Peyer's patch (tissue), 4 donors: ENCODE results near the gene RNF44. TPM values are rescaled to one million over a fixed set of nuclear protein-coding genes. Genes with fewer than 3 reads are reported as not detected.
A peak's percentile ranks its signal among the peaks of the same experiment; 100 is the strongest.

ENCODE experiments used
- DNase-seq, 3 donors: peaks; one replicate each; pipeline ENCODE4 v3.0.0-alpha.2; 2017 to 2019
- H3K27ac ChIP-seq, 4 donors: fragments of 200-600 bp; sonication (generic); one replicate each; pipeline ENCODE4 v1.5.1; 2016 to 2019
- H3K27me3 ChIP-seq, 2 donors: fragments of 200-600 bp; sonication (generic); one replicate each; pipeline ENCODE4 v1.5.1; 2019
- H3K36me3 ChIP-seq, 3 donors: fragments of 200-600 bp; sonication (generic); one replicate each; pipeline ENCODE4 v1.5.1; 2016 to 2019
- H3K4me1 ChIP-seq, 4 donors: fragments of 200-600 bp; sonication (generic); one replicate each; pipeline ENCODE4 v1.5.1; 2016 to 2019
- H3K4me3 ChIP-seq, 4 donors: fragments of 200-600 bp; sonication (generic); 1 replicate in 3 of 4; 2 replicates in 1 of 4; pipeline ENCODE4 v1.5.1; 2016 to 2019; ENCODE audit warnings: mild to moderate bottlenecking in 1 of 4
- H3K9me3 ChIP-seq, 4 donors: fragments of 200-600 bp; sonication (generic); one replicate each; pipeline ENCODE4 v1.5.1; 2016 to 2019; ENCODE audit warnings: mild to moderate bottlenecking in 1 of 4
- CTCF ChIP-seq, 6 experiments: fragments of 450-650 bp in 4 of 6; fragments of 200-600 bp in 2 of 6; sonication (generic) in 1 of 6; IDR thresholded peaks; one replicate each; pipeline ENCODE4 v1.5.1; 2017 to 2019; ENCODE audit warnings: antibody characterized with exemption in 6 of 6, mild to moderate bottlenecking in 3 of 6, moderate library complexity in 1 of 6
- POLR2A ChIP-seq, 2 donors: fragments of 450-650 bp; IDR thresholded peaks; one replicate each; pipeline ENCODE4 v1.5.1; 2017; ENCODE audit warnings: antibody characterized with exemption in 2 of 2, mild to moderate bottlenecking in 2 of 2, moderate library complexity in 2 of 2
- total RNA-seq, 4 donors: library from RNA; depleted of rRNA; stranded (reverse); fragments of >200 nt; gene quantifications; one replicate each; pipeline ENCODE4 v1.1.0, GENCODE V29; 2016

RNF44 gene
- total RNA-seq, 4 donors from 2014 or later: 46.4 to 114 (median 65.3) TPM

DNA sequence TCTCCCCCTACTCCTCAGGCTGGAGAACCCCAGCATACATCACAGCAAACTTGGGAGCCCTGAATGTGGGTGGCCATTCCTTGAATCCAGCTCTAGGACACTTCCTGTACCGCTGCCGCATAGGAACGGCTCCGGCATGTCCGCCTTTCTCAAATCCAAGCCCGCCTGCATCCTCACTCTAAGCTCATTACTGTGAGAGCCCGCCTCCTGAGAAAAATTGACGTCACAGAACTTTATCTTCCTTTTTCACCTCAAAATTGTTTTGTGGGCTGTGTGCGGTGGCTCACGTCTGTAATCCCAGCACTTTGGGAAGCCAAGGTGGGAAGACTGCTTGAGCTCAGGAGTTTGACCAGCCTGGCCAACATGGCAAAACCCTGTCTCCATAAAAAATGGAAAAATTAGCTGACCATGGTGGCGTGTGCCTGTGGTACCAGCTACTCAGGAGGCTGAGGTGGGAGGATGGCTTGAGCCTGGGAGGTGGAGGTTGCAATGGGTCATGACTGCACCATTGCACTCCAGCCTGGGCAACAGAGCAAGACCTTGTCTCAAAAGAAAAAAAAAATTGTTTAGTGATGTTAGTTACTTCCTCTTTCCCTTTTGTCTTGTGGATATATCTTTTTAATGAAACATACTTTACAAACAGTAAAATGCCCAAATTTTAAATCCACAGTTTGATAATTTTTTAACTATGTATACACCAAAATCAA is 22.8 kb downstream of the RNF44 start:
- Histone ChIP-seq H3K27ac (peak overlapping the region in 1 of 4 donors; percentile 21), H3K9me3 (no peaks in the 10 kb centered on the region), H3K27me3 (no peaks in the 10 kb centered on the region), H3K36me3 (no peaks in the 10 kb centered on the region), H3K4me1 (no peaks in the 10 kb centered on the region), H3K4me3 (no peak overlapping the region)
- TF ChIP-seq CTCF (IDR thresholded peaks at IDR 0.05): no peak
- TF ChIP-seq POLR2A (IDR thresholded peaks at IDR 0.05): no peak
- DNase-seq: no peak

DNA sequence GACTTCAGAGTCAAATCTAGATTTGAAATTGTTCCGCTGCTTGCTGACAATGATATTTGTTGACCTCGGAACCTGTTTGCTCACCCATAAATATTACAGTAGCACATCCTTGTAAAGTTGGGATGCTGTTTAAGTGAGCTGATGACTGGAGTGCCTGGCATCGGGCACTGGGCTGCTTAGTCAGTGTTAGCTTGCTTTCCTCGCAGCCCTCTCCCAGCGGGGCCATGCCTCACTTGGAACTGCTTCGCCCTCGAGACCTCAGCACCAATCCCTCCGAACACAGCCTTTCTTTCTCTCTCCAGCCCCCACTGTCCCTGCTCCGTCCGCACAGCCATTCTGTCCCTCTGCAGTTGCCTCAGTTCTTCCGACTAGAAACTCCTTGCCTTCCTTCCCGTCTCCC is 23.4 kb downstream of the RNF44 start:
- no peaks in the 10 kb centered on the region for H3K27me3 ChIP-seq
- H3K36me3 ChIP-seq: peaks cover 0 to 4% (median 0%) of the 10 kb centered on the region in 3 donors
- H3K9me3 ChIP-seq: no peaks in the 10 kb centered on the region
- no peak overlapping the region for H3K4me3 ChIP-seq
- no peak overlapping the region for H3K27ac ChIP-seq
- TF ChIP-seq POLR2A (IDR thresholded peaks at IDR 0.05) (no peak), CTCF (IDR thresholded peaks at IDR 0.05) (no peak)
- DNase-seq: no peak
- H3K4me1 ChIP-seq: no peaks in the 10 kb centered on the region

DNA sequence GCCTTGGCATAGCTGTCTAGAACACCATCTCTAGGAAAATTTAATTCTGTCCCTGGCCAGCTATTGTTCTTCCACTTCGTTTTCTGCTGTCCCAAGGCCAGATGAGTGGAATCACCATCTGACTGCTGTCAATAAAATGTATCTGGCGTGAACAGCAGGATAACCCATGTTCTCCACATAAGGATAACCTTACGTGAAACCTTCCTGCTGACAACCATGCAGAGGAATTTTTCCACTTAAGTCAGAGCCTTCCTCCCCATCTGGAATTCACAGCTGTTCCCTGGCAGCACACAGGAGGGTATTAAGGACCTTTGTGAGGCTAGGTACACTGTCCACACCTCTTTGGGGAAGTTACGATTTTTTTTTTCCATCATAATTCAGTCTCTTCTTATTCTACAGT is 28.6 kb downstream of the RNF44 start:
- TF ChIP-seq CTCF (IDR thresholded peaks at IDR 0.05) (no peak), POLR2A (IDR thresholded peaks at IDR 0.05) (no peak)
- no peaks in the 10 kb centered on the region for H3K27me3 ChIP-seq
- no peak overlapping the region for H3K27ac ChIP-seq
- no peaks in the 10 kb centered on the region for H3K4me1 ChIP-seq
- DNase-seq: no peak
- no peak overlapping the region for H3K4me3 ChIP-seq
- peaks cover 0 to 51% (median 0%) of the 10 kb centered on the region in 3 donors for H3K36me3 ChIP-seq
- H3K9me3 ChIP-seq: no peaks in the 10 kb centered on the region

DNA sequence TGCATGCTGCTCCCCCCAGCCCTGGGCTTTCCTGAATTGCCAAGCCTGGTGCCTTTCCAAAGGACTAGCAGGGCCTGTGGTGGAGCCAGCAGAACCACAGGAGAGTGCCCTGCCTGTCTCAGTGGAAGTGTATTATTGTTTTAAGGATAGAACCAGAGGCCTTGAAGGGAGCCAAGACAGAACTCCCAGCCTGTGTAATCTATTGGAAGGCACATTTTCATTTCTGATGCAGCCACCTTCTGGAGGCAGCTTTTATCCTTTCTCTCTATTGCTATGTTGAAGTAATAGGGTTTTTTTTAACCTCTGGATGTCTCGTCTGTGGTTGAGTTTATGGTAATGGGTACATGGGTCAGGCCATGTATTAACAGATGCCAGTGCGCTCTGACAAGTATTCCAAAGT is 29.3 kb downstream of the RNF44 start:
- no peak overlapping the region for H3K27ac ChIP-seq
- no peak overlapping the region for H3K4me3 ChIP-seq
- H3K36me3 ChIP-seq: peaks cover 0 to 58% (median 0%) of the 10 kb centered on the region in 3 donors
- no peaks in the 10 kb centered on the region for H3K4me1 ChIP-seq
- H3K27me3 ChIP-seq: no peaks in the 10 kb centered on the region
- H3K9me3 ChIP-seq: no peaks in the 10 kb centered on the region
- no peak for DNase-seq
- TF ChIP-seq CTCF (IDR thresholded peaks at IDR 0.05) (no peak), POLR2A (IDR thresholded peaks at IDR 0.05) (no peak)

DNA sequence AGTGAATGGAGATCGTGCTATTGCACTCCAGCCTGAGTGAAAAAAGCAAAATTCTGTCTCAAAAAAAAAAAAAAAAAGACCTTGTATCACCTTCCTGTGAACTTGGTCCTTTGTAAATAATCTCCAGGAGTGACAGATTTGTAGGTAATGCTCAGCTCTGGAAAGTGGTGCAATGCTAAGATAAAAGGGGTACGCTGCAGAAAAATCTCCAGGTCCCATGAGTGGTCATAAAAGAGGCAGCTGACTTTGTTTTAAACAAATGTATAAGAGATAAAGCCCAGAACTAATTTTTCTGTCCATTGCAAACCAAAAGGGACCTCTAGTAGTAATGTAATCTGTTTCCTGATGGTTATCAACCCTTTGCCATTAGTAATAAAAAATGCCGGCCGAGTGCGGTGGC is 33.7 kb downstream of the RNF44 start:
- H3K9me3 ChIP-seq: no peaks in the 10 kb centered on the region
- H3K4me3 ChIP-seq: no peak overlapping the region
- TF ChIP-seq CTCF (IDR thresholded peaks at IDR 0.05) (no peak), POLR2A (IDR thresholded peaks at IDR 0.05) (no peak)
- no peak for DNase-seq
- H3K4me1 ChIP-seq: no peaks in the 10 kb centered on the region
- H3K27ac ChIP-seq: no peak overlapping the region
- H3K36me3 ChIP-seq: peaks cover 0 to 95% (median 0%) of the 10 kb centered on the region in 3 donors
- no peaks in the 10 kb centered on the region for H3K27me3 ChIP-seq
